ENCODE measurements around the gene RASGRP4.
"Not testable (repeated sequence)": the region's sequence is repeated elsewhere in the genome, so short reads cannot be mapped to it uniquely, and the experiment has no call there.

The RASGRP4 gene, protein sequence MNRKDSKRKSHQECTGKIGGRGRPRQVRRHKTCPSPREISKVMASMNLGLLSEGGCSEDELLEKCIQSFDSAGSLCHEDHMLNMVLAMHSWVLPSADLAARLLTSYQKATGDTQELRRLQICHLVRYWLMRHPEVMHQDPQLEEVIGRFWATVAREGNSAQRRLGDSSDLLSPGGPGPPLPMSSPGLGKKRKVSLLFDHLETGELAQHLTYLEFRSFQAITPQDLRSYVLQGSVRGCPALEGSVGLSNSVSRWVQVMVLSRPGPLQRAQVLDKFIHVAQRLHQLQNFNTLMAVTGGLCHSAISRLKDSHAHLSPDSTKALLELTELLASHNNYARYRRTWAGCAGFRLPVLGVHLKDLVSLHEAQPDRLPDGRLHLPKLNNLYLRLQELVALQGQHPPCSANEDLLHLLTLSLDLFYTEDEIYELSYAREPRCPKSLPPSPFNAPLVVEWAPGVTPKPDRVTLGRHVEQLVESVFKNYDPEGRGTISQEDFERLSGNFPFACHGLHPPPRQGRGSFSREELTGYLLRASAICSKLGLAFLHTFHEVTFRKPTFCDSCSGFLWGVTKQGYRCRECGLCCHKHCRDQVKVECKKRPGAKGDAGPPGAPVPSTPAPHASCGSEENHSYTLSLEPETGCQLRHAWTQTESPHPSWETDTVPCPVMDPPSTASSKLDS

GRCh38 chr19:38425810-38426466 is at the start of gene RASGRP4:
RASGRP4 (minus strand) TSS chr19:38426219; CDS start chr19:38426091, 128 bp downstream.
- DNase-seq: no peak

GRCh38 chr19:38475176-38475575 is 49.2 kb upstream of the RASGRP4 start:
- DNase-seq: no peak

- DNase-seq: no peak
These were observed 47.2 kb upstream of the RASGRP4 start for GRCh38 chr19:38473201-38473600.

- not testable (repeated sequence) for DNase-seq
These were observed 46.7 kb upstream of the RASGRP4 start for GRCh38 chr19:38472725-38473124.

DNA sequence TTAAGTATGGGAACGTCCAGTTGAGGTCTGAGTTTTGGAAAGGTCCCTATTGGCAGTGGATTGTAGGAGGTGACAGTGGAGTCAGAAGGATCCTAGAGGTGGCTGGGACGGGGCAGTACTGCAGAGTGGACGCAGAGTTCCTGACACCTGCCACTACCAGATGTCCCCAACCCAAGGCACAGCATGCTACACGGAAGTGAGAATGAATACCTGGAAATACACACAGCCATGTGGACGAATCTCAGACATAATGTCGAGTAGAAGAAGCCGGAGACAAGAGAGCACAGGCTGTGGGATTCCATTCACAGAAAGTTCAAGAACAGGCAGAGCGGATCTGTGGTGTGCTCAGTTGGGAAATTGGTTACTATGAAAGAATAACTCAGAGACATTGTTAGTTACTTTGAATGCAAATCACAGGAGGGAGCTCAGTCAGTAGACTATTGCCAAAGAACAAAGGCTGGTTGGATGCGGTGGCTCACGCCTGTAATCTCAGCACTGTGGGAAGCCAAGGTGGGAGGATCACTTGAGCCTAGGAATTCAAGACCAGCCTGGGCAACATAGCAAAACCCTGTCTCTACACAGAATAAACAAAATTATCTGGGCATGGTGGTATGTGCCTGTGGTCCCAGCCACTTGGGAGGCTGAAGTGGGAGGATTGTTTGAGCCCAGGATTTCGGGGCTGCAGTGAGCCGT is 44.9 kb upstream of the RASGRP4 start:
- no peak for DNase-seq

DNA sequence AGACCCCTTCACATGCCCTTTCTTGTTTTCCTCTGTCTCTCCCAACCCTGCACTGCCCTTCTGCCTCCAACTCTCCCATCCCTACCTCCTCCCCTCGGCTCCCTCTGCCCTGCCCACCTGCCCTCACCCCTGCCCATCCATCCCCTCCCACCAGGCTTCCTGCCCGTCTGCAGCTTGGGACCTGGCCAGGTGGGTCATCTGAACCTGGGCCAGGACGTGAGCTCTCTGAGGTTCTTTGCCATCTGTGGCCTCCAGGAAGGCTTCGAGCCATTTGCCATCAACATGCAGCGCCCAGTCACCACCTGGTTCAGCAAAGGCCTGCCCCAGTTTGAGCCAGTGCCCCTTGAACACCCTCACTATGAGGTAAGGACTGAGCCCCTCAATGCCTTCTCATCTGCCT is 43.1 kb upstream of the RASGRP4 start:
- DNase-seq: no peak

GRCh38 chr19:38467541-38468525 is 41.8 kb upstream of the RASGRP4 start:
- no peak for DNase-seq

- no peak for DNase-seq
These were observed 40.0 kb upstream of the RASGRP4 start for GRCh38 chr19:38466050-38466449.

DNA sequence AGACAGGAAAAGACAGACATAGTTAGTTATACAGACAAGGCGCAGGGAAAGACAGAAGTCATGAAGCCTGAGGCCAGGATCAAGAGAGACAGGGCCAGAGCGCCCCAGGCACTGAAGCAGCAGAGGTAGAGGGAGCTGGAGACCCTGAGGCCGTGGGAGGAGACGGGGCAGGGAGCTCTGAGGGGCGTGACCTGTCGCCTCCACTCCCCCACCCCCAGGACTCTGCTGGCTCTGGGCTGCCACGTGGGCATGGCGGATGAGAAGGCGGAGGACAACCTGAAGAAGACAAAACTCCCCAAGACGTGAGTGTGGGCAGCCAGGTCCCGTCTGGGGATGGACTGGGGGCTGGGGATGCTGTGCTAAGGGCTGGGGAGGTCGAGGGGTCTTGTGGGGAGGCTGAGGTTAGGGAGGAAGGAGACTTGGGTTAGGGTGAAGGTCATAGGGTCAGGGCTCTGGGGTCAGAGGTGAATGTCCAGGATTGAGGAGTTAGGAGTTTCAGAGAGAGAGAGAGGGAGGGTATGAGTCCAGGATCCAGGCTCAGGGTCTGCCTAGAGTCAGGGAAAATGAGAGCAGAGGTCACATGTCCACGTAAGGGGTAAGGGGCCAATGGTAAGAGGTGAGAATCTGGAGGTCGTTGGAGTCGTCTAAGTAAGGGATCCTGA is 38.5 kb upstream of the RASGRP4 start:
- no peak for DNase-seq

DNA sequence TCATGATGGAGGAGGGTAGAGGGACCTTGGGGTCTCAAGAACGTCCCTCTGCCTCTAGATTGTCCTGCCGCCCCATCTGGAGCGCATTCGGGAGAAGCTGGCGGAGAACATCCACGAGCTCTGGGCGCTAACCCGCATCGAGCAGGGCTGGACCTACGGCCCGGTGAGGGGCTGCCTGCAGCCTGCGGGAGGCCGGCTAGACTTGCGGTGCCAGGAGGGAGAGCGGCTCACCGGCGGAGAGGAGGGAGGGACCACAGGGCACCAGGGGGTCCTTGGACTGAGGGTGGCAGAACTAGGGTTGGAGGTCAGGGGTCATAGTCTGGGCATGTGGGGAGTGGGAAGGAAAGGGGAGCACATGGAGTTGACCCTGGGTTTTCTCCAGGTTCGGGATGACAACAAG is 37.3 kb upstream of the RASGRP4 start:
- DNase-seq: no peak

- DNase-seq: no peak
These were observed 33.0 kb upstream of the RASGRP4 start for GRCh38 chr19:38458991-38459390.

DNA sequence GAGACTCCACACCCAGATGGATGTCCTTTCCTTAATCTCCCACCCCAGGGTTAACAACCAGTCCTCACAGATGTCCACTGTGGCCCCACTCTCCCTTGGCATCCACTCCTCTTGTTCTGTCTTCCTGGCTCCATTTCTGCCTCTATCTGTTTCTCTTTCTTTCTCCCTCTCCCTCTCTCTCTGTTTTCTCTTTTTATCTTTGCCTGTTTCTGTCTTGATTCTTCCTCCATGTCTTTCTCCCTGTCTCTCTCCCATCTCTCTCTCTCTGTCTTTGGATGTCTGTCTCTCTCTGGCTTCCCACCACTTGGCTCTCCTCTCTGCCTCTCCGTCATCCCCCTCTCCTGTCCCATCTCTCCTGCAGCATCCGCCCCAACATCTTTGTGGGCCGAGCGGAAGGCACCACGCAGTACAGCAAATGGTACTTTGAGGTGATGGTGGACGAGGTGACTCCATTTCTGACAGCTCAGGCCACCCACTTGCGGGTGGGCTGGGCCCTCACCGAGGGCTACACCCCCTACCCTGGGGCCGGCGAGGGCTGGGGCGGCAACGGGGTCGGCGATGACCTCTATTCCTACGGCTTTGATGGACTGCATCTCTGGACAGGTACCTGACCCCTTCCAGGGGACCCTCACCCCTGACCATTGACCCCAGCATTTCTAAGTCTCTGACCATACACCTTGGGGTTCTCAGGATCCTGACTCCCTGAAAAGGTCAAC is 31.8 kb upstream of the RASGRP4 start:
- DNase-seq: no peak

DNA sequence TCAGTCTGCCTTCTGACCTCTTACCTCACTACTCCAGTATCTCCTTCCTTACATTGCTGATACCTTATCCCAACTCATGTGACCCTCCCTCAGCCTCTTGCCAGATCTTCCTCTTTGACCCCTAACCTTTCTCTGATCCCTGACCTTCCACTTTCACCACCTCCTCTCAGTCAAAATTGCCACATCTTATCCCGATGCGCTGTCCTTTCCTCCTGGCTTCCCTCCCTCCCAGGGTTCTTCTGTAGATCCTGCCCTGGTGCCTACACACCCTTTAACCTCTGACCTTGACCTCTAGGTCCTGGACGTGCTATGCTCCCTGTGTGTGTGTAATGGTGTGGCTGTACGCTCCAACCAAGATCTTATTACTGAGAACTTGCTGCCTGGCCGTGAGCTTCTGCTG is 31.2 kb upstream of the RASGRP4 start:
- no peak for DNase-seq

- no peak for DNase-seq
These were observed 29.0 kb upstream of the RASGRP4 start for GRCh38 chr19:38455031-38455430.

- DNase-seq: no peak
These were observed 27.6 kb upstream of the RASGRP4 start for GRCh38 chr19:38453596-38453995.

DNA sequence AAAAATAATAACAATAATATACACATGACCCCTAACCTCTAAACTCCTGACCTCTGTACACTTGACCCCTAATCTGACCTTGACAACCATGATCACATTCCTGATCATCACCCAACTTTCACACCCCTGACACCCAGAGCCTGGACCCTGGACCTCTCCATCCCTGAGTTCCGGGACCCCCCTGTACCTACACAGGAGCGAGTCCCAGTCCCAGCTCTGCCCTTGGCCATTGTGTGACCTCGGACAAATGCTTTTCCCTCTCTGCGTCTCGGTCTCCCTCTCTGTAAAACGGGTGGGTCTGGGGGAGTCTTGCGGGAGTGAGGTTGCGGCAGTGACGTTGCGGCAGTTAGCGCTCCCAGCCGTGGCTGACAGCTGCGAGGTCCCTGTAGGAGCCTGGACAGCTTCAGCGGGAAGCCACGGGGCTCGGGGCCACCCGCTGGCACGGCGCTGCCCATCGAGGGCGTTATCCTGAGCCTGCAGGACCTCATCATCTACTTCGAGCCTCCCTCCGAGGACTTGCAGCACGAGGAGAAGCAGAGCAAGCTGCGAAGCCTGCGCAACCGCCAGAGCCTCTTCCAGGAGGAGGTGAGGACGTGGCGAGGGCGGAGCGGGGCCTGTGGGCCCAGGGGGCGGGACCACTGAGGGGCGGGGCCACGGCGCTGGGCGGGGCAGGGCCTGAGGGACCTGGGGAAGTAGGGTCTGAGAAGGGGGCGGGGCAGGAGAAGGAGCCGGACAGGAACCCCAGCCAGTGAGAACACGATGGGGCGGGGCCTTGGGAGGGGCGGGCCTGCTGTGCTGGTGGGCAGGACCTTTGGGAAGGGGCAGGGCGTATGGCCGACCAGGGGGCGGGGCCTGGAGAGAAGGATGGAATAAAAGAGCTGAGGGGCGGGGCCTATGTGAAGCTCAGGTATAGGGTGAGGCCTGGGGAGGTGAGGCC is 26.7 kb upstream of the RASGRP4 start:
- no peak for DNase-seq

DNA sequence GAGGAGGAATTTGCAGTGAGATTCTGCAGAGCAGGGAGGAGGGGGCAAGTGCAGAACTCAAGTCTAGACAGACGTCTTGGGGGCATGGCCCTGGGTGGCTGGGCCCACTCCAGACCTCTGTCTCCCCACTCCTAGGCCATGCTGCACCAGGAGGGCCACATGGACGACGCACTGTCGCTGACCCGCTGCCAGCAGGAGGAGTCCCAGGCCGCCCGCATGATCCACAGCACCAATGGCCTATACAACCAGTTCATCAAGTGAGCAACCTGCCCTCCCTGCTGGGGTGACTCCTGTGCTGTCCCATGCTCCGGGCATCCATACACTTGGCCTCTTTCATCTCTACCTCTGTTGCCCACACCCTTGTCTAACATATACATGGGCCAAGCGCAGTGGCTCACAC is 25.6 kb upstream of the RASGRP4 start:
- no peak for DNase-seq

DNA sequence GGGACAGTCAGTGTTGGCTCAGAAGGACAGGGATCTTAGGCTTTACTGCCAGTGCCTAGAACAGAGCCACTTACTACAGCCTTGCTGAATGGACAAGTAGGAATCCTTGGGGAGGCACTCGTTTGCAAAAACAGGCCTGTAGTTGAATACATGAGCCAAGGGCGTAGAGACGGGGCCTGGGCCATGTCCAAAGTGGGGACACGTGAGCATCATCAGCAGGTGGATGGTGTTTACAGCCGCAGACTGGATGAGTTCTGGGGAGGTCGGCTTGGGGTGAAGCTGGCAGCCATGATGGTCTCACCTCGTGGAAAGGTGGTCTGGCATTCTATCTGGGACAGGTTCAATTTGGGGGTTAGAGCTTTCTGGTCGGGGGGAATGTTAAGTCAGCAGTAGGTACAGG is 25.0 kb upstream of the RASGRP4 start:
- DNase-seq: no peak

- no peak for DNase-seq
These were observed 23.5 kb upstream of the RASGRP4 start for GRCh38 chr19:38449518-38449917.

DNA sequence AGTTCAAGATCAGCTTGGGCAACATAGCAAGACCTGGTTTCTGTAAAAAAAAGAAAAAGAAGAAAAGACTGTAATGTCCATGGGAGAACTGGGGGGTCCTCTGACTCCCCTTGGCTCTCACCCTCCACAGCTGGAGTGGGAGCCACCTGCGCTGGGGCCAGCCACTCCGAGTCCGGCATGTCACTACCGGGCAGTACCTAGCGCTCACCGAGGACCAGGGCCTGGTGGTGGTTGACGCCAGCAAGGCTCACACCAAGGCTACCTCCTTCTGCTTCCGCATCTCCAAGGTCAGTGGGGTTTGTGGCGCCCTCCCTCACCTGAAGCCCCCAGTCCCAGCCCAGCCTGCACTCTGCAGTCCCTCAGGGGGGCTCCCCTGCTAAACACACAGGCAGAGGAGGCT is 22.2 kb upstream of the RASGRP4 start:
- DNase-seq: no peak
